ENCODE results near the gene HMGCS2.

HMGCS2 gene

DNA sequence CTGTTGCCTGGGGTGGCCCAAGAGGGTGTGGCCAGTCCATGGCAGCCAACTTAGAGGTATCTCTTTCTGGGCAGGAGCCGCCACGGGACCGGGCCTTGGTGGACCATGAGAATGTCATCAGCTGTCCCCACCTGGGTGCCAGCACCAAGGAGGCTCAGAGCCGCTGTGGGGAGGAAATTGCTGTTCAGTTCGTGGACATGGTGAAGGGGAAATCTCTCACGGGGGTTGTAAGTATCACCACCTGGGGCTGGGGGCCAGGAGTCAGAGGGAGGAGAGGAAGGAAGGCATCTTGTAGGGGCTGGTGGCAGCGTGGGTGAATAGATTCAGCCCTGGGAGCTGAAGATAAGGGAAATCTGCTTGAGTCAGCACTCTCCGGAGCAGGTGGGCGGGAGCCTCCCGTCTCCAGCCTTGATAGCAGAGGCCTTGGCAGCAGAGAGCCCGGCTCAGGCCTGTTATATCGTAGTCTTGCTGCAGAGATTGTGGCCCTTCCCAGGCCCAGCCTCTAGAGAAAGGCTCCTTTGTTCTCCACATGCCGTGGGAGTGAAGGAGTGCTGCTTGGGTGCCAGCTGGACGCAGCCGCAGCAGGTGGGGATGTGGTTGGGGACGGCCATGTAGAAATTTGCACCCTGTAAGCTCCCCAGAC, 31.5 kb downstream of the HMGCS2 start:
- Histone ChIP-seq H3K27me3 (replicated peaks; ENCODE audit: control insufficient read depth, insufficient read depth, low read length) (no peaks in the 10 kb centered on the region), H3K36me3 (ENCODE audit: control insufficient read depth, insufficient read depth, low read length, severe bottlenecking) (peaks cover 47% of the 10 kb centered on the region), H3K9ac (ENCODE audit: low read length) (no peak overlapping the region), H3K4me3 (ENCODE audit: low read length) (no peak overlapping the region), H3K9me3 (ENCODE audit: control insufficient read depth, low read length) (no peaks in the 10 kb centered on the region), H3K4me1 (ENCODE audit: control insufficient read depth, insufficient read depth, low read length) (no peaks in the 10 kb centered on the region)
- DNase-seq (ENCODE audit: low read depth): no peak

DNA sequence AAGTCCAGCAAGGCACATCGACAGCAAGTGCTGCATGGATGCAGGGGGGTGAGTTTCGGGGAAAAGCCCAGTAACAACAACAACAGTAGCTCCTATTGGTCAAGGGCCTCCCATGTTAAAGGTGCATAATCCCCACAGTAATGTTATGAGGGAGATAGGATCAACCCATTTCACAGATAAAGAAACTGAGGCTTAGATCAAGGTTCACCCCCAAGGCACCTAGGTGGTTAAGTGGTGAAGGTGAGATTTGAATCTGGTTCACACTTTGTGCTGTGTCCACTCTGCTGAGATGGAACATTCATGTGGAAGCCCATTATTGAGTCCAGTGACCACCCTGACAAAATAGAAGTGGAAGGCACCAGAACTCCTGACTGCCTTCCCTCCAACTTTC, 32.1 kb downstream of the HMGCS2 start:
- Histone ChIP-seq H3K4me3 (ENCODE audit: low read length) (no peak overlapping the region), H3K27me3 (replicated peaks; ENCODE audit: control insufficient read depth, insufficient read depth, low read length) (no peaks in the 10 kb centered on the region), H3K9me3 (ENCODE audit: control insufficient read depth, low read length) (no peaks in the 10 kb centered on the region), H3K4me1 (ENCODE audit: control insufficient read depth, insufficient read depth, low read length) (no peaks in the 10 kb centered on the region), H3K9ac (ENCODE audit: low read length) (no peak overlapping the region), H3K36me3 (ENCODE audit: control insufficient read depth, insufficient read depth, low read length, severe bottlenecking) (peaks cover 50% of the 10 kb centered on the region)
- no peak for DNase-seq (ENCODE audit: low read depth)

DNA sequence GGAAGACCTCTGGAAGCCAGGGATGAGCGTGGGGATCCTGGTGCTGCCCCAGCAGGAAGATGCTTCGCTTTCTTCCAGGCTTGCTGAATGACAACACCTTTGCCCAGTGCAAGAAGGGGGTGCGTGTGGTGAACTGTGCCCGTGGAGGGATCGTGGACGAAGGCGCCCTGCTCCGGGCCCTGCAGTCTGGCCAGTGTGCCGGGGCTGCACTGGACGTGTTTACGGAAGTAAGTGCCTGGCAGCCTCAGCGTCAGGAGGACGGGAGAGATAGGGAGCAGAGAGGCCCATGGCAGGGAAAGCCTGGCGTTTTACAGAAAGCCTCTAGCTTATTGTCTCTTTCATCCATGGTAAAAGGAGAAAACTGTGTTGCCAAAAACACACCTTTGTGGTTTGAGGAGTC, 33.5 kb downstream of the HMGCS2 start:
- peaks cover 65% of the 10 kb centered on the region for H3K36me3 ChIP-seq (ENCODE audit: control insufficient read depth, insufficient read depth, low read length, severe bottlenecking)
- no peak overlapping the region for H3K4me3 ChIP-seq (ENCODE audit: low read length)
- H3K9me3 ChIP-seq (ENCODE audit: control insufficient read depth, low read length): no peaks in the 10 kb centered on the region
- H3K4me1 ChIP-seq (ENCODE audit: control insufficient read depth, insufficient read depth, low read length): no peaks in the 10 kb centered on the region
- H3K27me3 ChIP-seq (replicated peaks; ENCODE audit: control insufficient read depth, insufficient read depth, low read length): no peaks in the 10 kb centered on the region
- no peak for DNase-seq (ENCODE audit: low read depth)
- H3K9ac ChIP-seq (ENCODE audit: low read length): no peak overlapping the region

DNA sequence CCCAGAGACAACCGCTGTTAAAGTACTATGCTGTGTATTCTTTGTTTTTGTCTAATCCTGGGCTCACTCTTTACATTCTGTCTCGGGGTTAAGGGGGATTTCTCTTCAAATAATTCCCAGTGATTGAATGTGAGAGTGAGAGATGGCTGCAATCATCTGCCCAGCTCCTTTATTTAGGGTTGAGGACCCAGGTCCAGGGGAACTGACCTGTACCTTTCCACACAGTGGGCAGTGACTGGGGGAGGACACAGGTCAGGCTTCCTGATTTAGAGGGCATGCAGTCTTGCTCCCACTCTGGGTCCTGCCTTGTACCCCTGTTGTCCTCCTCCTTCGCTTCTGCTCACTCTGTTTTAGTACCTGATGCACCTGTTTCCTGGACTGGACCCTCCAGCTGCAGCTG, 35.0 kb downstream of the HMGCS2 start:
- H3K4me1 ChIP-seq (ENCODE audit: control insufficient read depth, insufficient read depth, low read length): peaks cover 7% of the 10 kb centered on the region
- DNase-seq (ENCODE audit: low read depth): no peak
- no peak overlapping the region for H3K9ac ChIP-seq (ENCODE audit: low read length)
- no peak overlapping the region for H3K4me3 ChIP-seq (ENCODE audit: low read length)
- no peaks in the 10 kb centered on the region for H3K9me3 ChIP-seq (ENCODE audit: control insufficient read depth, low read length)
- no peaks in the 10 kb centered on the region for H3K27me3 ChIP-seq (replicated peaks; ENCODE audit: control insufficient read depth, insufficient read depth, low read length)
- peaks cover 78% of the 10 kb centered on the region for H3K36me3 ChIP-seq (ENCODE audit: control insufficient read depth, insufficient read depth, low read length, severe bottlenecking)

DNA sequence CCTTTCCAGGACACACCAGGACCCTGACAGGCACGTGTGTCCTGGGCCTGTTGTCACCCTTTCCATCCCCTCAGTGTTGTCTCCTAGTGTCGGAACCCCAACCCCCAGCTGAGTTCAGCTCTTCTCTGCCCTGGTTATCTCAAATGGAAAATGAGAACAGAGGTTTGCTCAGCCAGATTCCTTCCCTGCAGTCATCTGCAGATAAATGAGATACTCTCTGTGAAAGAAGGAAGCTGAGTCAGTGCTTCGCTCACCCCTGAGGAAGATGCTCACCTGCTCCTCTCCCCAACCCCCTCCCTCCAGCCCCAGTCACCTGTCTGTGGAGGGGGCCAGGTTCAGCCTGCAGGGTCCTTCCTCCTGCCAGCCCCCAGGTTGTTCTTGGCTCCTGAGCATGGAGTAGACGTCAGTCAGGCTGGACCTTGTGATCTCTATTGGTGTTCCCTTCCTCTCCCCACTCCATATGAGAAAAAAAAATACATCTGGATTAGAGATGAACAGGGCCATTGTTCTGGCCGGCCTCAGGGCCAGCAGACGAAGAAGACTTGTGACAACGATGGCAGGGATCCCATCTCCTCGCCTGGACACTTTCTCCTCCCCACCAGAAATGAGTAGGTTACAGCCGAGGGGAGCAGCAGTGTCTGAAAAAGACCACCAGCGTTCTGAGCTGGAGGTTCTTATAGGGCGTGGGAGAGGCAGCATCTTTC, 36.1 kb downstream of the HMGCS2 start:
- no peak for DNase-seq (ENCODE audit: low read depth)
- no peak overlapping the region for H3K9ac ChIP-seq (ENCODE audit: low read length)
- H3K4me1 ChIP-seq (ENCODE audit: control insufficient read depth, insufficient read depth, low read length): peaks cover 8% of the 10 kb centered on the region
- H3K27me3 ChIP-seq (replicated peaks; ENCODE audit: control insufficient read depth, insufficient read depth, low read length): no peaks in the 10 kb centered on the region
- no peak overlapping the region for H3K4me3 ChIP-seq (ENCODE audit: low read length)
- H3K36me3 ChIP-seq (ENCODE audit: control insufficient read depth, insufficient read depth, low read length, severe bottlenecking): peaks cover 80% of the 10 kb centered on the region
- H3K9me3 ChIP-seq (ENCODE audit: control insufficient read depth, low read length): no peaks in the 10 kb centered on the region

DNA sequence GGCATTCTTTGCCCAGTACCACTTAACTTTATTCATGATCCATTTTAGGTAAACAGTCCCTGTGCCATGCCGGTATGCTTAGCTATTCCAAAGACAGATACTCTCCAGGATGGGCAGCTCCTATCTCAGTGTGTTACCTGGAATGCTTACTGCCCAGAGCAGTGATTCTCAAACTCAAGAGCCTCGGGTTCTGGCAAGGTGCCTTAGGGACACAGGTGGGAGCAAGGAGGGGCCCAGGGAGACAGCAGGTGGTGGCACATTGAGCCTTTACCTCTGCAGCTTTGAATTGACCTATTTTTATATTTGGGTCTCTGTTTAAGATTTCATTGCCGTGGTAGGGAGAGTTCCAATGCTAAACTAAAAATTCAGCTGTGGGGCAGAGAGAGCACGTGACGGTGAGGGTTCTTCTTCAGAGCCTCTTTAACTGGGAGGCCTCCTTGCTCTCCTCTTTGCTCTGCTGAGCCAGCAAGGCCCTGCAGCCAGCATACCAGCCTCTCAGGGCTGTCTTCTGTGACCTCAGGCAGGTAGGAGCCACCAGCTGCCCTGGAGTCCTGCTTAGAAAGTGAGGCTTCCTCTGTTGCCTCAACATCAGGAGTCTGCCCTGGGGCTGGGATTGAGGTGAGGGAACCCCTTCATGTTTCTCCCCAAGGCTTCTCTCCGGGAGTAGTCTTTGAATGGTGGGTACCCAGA, 36.8 kb downstream of the HMGCS2 start:
- no peak overlapping the region for H3K9ac ChIP-seq (ENCODE audit: low read length)
- no peak for DNase-seq (ENCODE audit: low read depth)
- no peak overlapping the region for H3K4me3 ChIP-seq (ENCODE audit: low read length)
- no peaks in the 10 kb centered on the region for H3K27me3 ChIP-seq (replicated peaks; ENCODE audit: control insufficient read depth, insufficient read depth, low read length)
- peaks cover 79% of the 10 kb centered on the region for H3K36me3 ChIP-seq (ENCODE audit: control insufficient read depth, insufficient read depth, low read length, severe bottlenecking)
- peaks cover 8% of the 10 kb centered on the region for H3K4me1 ChIP-seq (ENCODE audit: control insufficient read depth, insufficient read depth, low read length)
- H3K9me3 ChIP-seq (ENCODE audit: control insufficient read depth, low read length): no peaks in the 10 kb centered on the region

DNA sequence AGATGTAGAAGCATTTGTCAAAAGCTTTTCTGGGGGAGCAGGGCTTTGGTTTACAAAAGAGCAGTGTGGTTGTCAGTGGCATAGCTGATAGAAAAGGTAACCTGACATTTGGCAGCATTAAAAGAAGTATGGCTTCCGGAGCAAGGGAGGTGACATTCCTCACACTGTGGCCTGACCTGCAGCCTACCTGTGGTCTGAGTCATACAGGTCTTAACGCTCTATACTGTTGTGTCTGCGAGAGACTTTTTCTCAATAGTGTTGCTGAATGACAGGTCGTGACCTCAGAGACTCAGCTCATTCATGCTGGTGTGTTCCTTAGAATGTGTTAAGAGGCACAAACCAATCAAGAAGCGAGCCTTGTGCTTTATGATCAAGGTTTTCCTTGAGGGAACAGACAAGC, 37.6 kb downstream of the HMGCS2 start:
- Histone ChIP-seq H3K9ac (ENCODE audit: low read length) (no peak overlapping the region), H3K9me3 (ENCODE audit: control insufficient read depth, low read length) (no peaks in the 10 kb centered on the region), H3K27me3 (replicated peaks; ENCODE audit: control insufficient read depth, insufficient read depth, low read length) (no peaks in the 10 kb centered on the region), H3K4me1 (ENCODE audit: control insufficient read depth, insufficient read depth, low read length) (peaks cover 8% of the 10 kb centered on the region), H3K36me3 (ENCODE audit: control insufficient read depth, insufficient read depth, low read length, severe bottlenecking) (peaks cover 80% of the 10 kb centered on the region), H3K4me3 (ENCODE audit: low read length) (no peak overlapping the region)
- no peak for DNase-seq (ENCODE audit: low read depth)

DNA sequence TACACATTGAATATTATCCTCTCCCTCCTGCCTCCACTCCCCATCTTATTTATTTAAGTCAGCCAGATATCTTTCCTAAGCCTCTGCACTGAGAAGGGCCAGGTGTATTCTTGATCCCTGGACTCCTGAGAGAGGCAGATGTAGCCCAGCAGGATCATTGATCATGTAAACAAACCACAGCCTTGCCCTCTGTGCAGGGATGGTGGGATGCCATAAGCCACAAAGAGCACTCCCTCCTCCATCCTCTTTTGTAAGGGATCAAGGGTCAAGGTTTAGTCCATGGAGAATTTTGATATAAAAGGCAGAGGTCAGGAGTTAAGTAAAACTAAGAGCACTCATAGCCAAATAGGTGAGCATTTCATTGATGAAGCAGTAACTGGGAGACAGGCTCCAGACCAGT, 39.7 kb downstream of the HMGCS2 start:
- DNase-seq (ENCODE audit: low read depth): no peak
- Histone ChIP-seq H3K27me3 (replicated peaks; ENCODE audit: control insufficient read depth, insufficient read depth, low read length) (no peaks in the 10 kb centered on the region), H3K9ac (ENCODE audit: low read length) (no peak overlapping the region), H3K36me3 (ENCODE audit: control insufficient read depth, insufficient read depth, low read length, severe bottlenecking) (peaks cover 75% of the 10 kb centered on the region), H3K4me1 (ENCODE audit: control insufficient read depth, insufficient read depth, low read length) (peaks cover 8% of the 10 kb centered on the region), H3K9me3 (ENCODE audit: control insufficient read depth, low read length) (no peaks in the 10 kb centered on the region), H3K4me3 (ENCODE audit: low read length) (no peak overlapping the region)

DNA sequence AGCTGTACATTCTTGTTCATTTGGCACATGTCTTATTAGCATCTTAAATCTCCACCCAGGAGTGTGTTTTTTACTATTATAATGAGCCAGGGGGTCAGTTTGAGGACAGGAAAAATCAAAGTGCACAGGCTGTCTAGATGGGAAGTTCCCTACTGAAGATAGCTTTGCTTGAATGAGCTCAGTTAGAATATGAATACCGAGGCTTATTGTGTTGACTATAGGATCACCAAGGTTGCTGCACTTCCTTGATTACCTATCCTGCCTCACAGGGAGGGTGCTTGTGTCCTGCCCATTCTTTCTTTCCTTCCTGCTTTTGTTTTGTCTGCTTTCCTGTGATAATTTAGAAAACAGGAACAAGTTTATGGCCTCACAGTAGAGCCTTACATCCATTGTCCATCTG, 40.7 kb downstream of the HMGCS2 start:
- H3K4me1 ChIP-seq (ENCODE audit: control insufficient read depth, insufficient read depth, low read length): peaks cover 8% of the 10 kb centered on the region
- no peak for DNase-seq (ENCODE audit: low read depth)
- peaks cover 84% of the 10 kb centered on the region for H3K36me3 ChIP-seq (ENCODE audit: control insufficient read depth, insufficient read depth, low read length, severe bottlenecking)
- no peak overlapping the region for H3K4me3 ChIP-seq (ENCODE audit: low read length)
- no peaks in the 10 kb centered on the region for H3K9me3 ChIP-seq (ENCODE audit: control insufficient read depth, low read length)
- no peaks in the 10 kb centered on the region for H3K27me3 ChIP-seq (replicated peaks; ENCODE audit: control insufficient read depth, insufficient read depth, low read length)
- no peak overlapping the region for H3K9ac ChIP-seq (ENCODE audit: low read length)

DNA sequence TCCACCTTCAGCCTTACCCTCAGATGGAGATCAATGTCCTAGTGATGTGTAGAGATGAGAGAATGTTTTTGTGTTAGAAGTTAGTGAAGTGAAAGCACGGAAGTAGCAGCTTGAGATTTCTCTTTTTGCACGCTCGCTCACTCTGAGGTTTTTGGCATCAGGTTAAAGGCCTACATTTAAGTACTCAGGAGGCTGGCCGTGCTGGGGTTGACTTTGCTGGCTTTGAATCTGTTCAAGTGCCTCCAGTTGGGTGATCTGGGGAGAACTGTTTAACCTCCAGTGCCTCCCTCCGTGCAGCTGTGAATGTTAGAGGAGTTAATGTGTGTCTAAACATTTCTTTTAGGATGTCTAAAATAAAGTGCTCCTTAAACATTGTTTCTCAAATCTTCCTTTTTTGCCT, 43.1 kb downstream of the HMGCS2 start:
- peaks cover 79% of the 10 kb centered on the region for H3K36me3 ChIP-seq (ENCODE audit: control insufficient read depth, insufficient read depth, low read length, severe bottlenecking)
- H3K4me3 ChIP-seq (ENCODE audit: low read length): no peak overlapping the region
- H3K9me3 ChIP-seq (ENCODE audit: control insufficient read depth, low read length): no peaks in the 10 kb centered on the region
- no peak overlapping the region for H3K9ac ChIP-seq (ENCODE audit: low read length)
- peaks cover 11% of the 10 kb centered on the region for H3K4me1 ChIP-seq (ENCODE audit: control insufficient read depth, insufficient read depth, low read length)
- no peak for DNase-seq (ENCODE audit: low read depth)
- H3K27me3 ChIP-seq (replicated peaks; ENCODE audit: control insufficient read depth, insufficient read depth, low read length): no peaks in the 10 kb centered on the region

DNA sequence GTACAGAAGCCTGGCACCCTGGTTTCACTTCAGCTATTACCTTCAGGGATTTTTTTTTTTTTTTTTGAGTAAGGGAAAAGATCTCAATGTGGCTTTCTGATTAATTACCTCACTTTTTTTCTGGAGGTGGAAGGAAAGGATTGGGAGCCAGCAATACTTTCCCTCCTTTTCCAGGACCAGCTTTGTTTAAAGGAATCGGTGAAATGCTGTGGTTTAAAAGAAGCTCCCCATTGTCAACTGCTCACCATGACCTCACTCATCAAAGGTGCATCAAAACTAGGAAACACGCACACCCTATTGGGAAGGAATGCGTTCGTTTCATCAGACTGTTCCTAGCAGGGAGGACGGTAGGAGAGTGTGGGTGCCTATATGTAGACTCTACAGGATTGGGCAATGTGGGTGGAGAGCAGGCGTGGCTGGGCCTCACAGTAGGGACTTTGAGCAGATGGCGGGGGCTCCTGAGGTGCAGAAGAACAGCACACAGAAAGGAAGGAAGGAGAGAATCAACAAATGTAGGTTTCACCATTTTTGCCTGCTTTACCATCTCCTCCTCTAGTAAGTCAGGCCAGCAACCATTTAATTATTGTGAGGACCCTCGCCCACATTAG, 44.0 kb downstream of the HMGCS2 start:
- Histone ChIP-seq H3K9me3 (ENCODE audit: control insufficient read depth, low read length) (no peaks in the 10 kb centered on the region), H3K9ac (ENCODE audit: low read length) (no peak overlapping the region), H3K4me1 (ENCODE audit: control insufficient read depth, insufficient read depth, low read length) (peaks cover 11% of the 10 kb centered on the region), H3K4me3 (ENCODE audit: low read length) (no peak overlapping the region), H3K36me3 (ENCODE audit: control insufficient read depth, insufficient read depth, low read length, severe bottlenecking) (peaks cover 70% of the 10 kb centered on the region), H3K27me3 (replicated peaks; ENCODE audit: control insufficient read depth, insufficient read depth, low read length) (no peaks in the 10 kb centered on the region)
- no peak for DNase-seq (ENCODE audit: low read depth)

Measured in adipocyte (in vitro differentiated cells).